PFSK-1 (cell line): ENCODE measurements around the gene TEX53.

Experiments
- FOXP2 ChIP-seq: optimal IDR thresholded peaks from 2 replicates; pipeline ENCODE3; 2011; ENCODE audit warnings: borderline replicate concordance, control low read depth, inconsistent platforms; ENCODE audit not compliant: insufficient read depth; ENCODE audit errors: extremely low read length, extremely low read depth
- POLR2AphosphoS5 ChIP-seq: IDR thresholded peaks from 2 replicates; pipeline ENCODE4 v1.6.1; 2012; ENCODE audit warnings: low read depth, mild to moderate bottlenecking, control low read depth, low read length, moderate library complexity
- SIN3A ChIP-seq: IDR thresholded peaks from 2 replicates; pipeline ENCODE4 v1.6.1; 2012; ENCODE audit warnings: mild to moderate bottlenecking, low read length, moderate library complexity, borderline replicate concordance; ENCODE audit not compliant: insufficient read depth
- TAF1 ChIP-seq: IDR thresholded peaks from 2 replicates; pipeline ENCODE4 v1.6.1; 2012; ENCODE audit warnings: low read length, control low read depth, borderline replicate concordance; ENCODE audit not compliant: insufficient read depth
- TF ChIP-seq, protein P1 (sequence below), 2 experiments: IDR thresholded peaks; 2 replicates each; pipeline versions ENCODE4 v1.6.1 to v1.8.0; 2011 to 2012; ENCODE audit warnings: low read depth in 2 of 2, low read length in 2 of 2, control low read depth in 1 of 2, inconsistent platforms in 1 of 2, mild to moderate bottlenecking in 1 of 2, moderate library complexity in 1 of 2; ENCODE audit not compliant: insufficient read depth in 1 of 2

DNA sequence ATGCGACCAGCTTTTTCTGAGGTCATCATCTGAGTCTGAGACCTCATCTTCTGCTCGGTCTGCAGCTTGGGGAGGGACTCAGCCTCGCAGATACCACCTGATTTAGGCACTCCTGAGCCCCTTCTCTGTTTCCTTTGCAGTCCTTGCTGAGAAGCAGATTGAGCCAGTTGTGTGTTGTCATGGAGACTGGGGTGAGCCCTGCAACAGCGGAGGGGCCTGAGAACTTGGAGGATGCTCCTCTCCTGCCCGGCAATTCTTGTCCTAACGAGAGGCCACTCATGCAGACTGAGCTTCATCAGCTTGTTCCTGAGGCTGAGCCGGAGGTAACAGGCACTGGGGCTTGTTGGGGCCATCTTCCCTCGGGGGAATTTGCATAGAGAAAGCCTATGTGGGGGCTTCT is 19.2 kb downstream of the TEX53 start:
- TF ChIP-seq TAF1, result no peak
- no peak for TF ChIP-seq POLR2AphosphoS5
- TF ChIP-seq SIN3A, result no peak
- TF ChIP-seq, protein P1, sequence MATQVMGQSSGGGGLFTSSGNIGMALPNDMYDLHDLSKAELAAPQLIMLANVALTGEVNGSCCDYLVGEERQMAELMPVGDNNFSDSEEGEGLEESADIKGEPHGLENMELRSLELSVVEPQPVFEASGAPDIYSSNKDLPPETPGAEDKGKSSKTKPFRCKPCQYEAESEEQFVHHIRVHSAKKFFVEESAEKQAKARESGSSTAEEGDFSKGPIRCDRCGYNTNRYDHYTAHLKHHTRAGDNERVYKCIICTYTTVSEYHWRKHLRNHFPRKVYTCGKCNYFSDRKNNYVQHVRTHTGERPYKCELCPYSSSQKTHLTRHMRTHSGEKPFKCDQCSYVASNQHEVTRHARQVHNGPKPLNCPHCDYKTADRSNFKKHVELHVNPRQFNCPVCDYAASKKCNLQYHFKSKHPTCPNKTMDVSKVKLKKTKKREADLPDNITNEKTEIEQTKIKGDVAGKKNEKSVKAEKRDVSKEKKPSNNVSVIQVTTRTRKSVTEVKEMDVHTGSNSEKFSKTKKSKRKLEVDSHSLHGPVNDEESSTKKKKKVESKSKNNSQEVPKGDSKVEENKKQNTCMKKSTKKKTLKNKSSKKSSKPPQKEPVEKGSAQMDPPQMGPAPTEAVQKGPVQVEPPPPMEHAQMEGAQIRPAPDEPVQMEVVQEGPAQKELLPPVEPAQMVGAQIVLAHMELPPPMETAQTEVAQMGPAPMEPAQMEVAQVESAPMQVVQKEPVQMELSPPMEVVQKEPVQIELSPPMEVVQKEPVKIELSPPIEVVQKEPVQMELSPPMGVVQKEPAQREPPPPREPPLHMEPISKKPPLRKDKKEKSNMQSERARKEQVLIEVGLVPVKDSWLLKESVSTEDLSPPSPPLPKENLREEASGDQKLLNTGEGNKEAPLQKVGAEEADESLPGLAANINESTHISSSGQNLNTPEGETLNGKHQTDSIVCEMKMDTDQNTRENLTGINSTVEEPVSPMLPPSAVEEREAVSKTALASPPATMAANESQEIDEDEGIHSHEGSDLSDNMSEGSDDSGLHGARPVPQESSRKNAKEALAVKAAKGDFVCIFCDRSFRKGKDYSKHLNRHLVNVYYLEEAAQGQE (IDR thresholded peaks at IDR 0.05; ENCODE audit: insufficient read depth in 1 of 2, low read depth in 2 of 2, low read length in 2 of 2), result no peak
- TF ChIP-seq FOXP2, result no peak
